Measurements from ENCODE around the gene TDRD1.

Gene TDRD1

GRCh38 chr10:114273910-114274309 lies 94.8 kb downstream of the TDRD1 start:
- no peak for DNase-seq

GRCh38 chr10:114274616-114275453 lies 95.7 kb downstream of the TDRD1 start:
- no peak for DNase-seq

- no peak for DNase-seq
Observed at GRCh38 chr10:114276066-114276465, 96.9 kb downstream of the TDRD1 start.

- no peak for DNase-seq
Observed at GRCh38 chr10:114276671-114277070, 97.5 kb downstream of the TDRD1 start.

- DNase-seq, result no peak
Observed at GRCh38 chr10:114278140-114278883, 99.2 kb downstream of the TDRD1 start.

- no peak for DNase-seq
Observed at GRCh38 chr10:114278884-114279191, 99.7 kb downstream of the TDRD1 start.

GRCh38 chr10:114279289-114279688 lies 100.1 kb downstream of the TDRD1 start:
- DNase-seq, result no peak

- no peak for DNase-seq
Observed at GRCh38 chr10:114279901-114280644, 100.9 kb downstream of the TDRD1 start.

GRCh38 chr10:114281006-114281405 lies 101.9 kb downstream of the TDRD1 start:
- DNase-seq, result no peak

- no peak for DNase-seq
Observed at GRCh38 chr10:114281461-114281860, 102.3 kb downstream of the TDRD1 start.

Data from NCI-H524 treated with DMSO at 0.1 percent for 48 hours (cell line).